IMR-90 (cell line): ENCODE results near the gene ZNF783. TPM values are rescaled to one million over a fixed set of nuclear protein-coding genes. Genes with fewer than 3 reads are reported as not detected.

ENCODE experiments used
- ATAC-seq: fragments of 200-7000 bp; cut with Tn5 transposase; 2 replicates; pipeline ENCODE4 v1.9.1; 2020; ENCODE audit warnings: low read depth, mild to moderate bottlenecking, moderate library complexity
- BruUV-seq: library from RNA; stranded (reverse); fragments of 400-500 nt; replicated peaks from 2 replicates; lab custom pipeline; 2021; lab: Mats Ljungman, UMichigan
- CTCF ChIA-PET: fragments of 300-600 bp; formaldehyde crosslinking; extraction: SDS; loops from one replicate; lab custom pipeline; 2021; ENCODE audit warnings: antibody characterized with exemption; lab: Yijun Ruan, JAX
- POLR2A ChIA-PET: fragments of 300-600 bp; sonication (Branson Sonifier 250); formaldehyde crosslinking; loops from one replicate; lab custom pipeline; 2022; ENCODE audit warnings: antibody characterized with exemption; ENCODE audit not compliant: unreplicated experiment; lab: Charles Lee
- DNase-seq: peaks from one replicate; pipeline ENCODE4 v3.0.0; 2013
- H2AFZ ChIP-seq: replicated peaks from 2 replicates; pipeline ENCODE3; 2013; ENCODE audit warnings: low read length, mild to moderate bottlenecking; ENCODE audit not compliant: poor library complexity
- H2AK5ac ChIP-seq: 2 replicates; pipeline ENCODE4 v1.6.1; 2013; ENCODE audit warnings: low read depth, low read length, inconsistent platforms
- H2AK9ac ChIP-seq: replicated peaks from 2 replicates; pipeline ENCODE3; 2013; ENCODE audit warnings: mild to moderate bottlenecking, low read depth, low read length, moderate library complexity; ENCODE audit not compliant: poor library complexity
- H2BK120ac ChIP-seq: 2 replicates; pipeline ENCODE4 v1.6.1; 2013; ENCODE audit warnings: low read depth, low read length, inconsistent platforms
- H2BK15ac ChIP-seq: 3 replicates; pipeline ENCODE4 v1.6.1; 2013; ENCODE audit warnings: low read depth, low read length, inconsistent platforms
- H2BK20ac ChIP-seq: 2 replicates; pipeline ENCODE4 v1.6.1; 2013; ENCODE audit warnings: low read depth, mild to moderate bottlenecking, inconsistent platforms, low read length, moderate library complexity
- H2BK5ac ChIP-seq: 2 replicates; pipeline ENCODE4 v1.6.1; 2013; ENCODE audit warnings: mild to moderate bottlenecking, low read depth, low read length, inconsistent platforms; ENCODE audit not compliant: poor library complexity, severe bottlenecking
- H3K14ac ChIP-seq: replicated peaks from 2 replicates; pipeline ENCODE4 v1.6.1; 2013; ENCODE audit warnings: low read depth, low read length, inconsistent platforms
- H3K18ac ChIP-seq: 2 replicates; pipeline ENCODE4 v1.6.1; 2013; ENCODE audit warnings: low read depth, low read length, control low read depth
- H3K23ac ChIP-seq: 2 replicates; pipeline ENCODE4 v1.6.1; 2013; ENCODE audit warnings: low read depth, low read length, inconsistent platforms
- H3K27ac ChIP-seq: 2 replicates; pipeline ENCODE4 v1.5.1; 2013; ENCODE audit warnings: mild to moderate bottlenecking, control low read depth, low read length; ENCODE audit not compliant: insufficient read depth
- H3K27me3 ChIP-seq: 2 replicates; pipeline ENCODE4 v1.6.1; 2013; ENCODE audit warnings: low read length; ENCODE audit not compliant: control insufficient read depth, insufficient read depth
- H3K36me3 ChIP-seq: 2 replicates; pipeline ENCODE4 v1.6.1; 2013; ENCODE audit warnings: low read length, mixed read lengths; ENCODE audit not compliant: control insufficient read depth, insufficient read depth
- H3K4ac ChIP-seq: 2 replicates; pipeline ENCODE4 v1.6.1; 2013; ENCODE audit warnings: low read depth, low read length, inconsistent platforms
- H3K4me1 ChIP-seq: 2 replicates; pipeline ENCODE4 v1.6.1; 2013; ENCODE audit warnings: low read length, mixed read lengths; ENCODE audit not compliant: control insufficient read depth, insufficient read depth
- H3K4me2 ChIP-seq: 2 replicates; pipeline ENCODE4 v1.6.1; 2013; ENCODE audit warnings: low read depth, mild to moderate bottlenecking, control low read depth, low read length, moderate library complexity
- H3K4me3 ChIP-seq: 2 replicates; pipeline ENCODE4 v1.5.1; 2013; ENCODE audit warnings: low read depth, mild to moderate bottlenecking, control low read depth, low read length, moderate library complexity; ENCODE audit not compliant: insufficient read depth
- H3K56ac ChIP-seq: 2 replicates; pipeline ENCODE4 v1.6.1; 2013; ENCODE audit warnings: low read length, inconsistent platforms; ENCODE audit not compliant: insufficient read depth; ENCODE audit errors: extremely low read depth
- H3K79me1 ChIP-seq, 2 experiments: 2 replicates each; pipeline ENCODE4 v1.6.1; 2013; ENCODE audit warnings: low read length in 2 of 2, inconsistent platforms in 1 of 2, low read depth in 1 of 2
- H3K9ac ChIP-seq: 2 replicates; pipeline ENCODE4 v1.6.1; 2013; ENCODE audit warnings: low read depth, low read length, control low read depth
- H3K9me1 ChIP-seq: 2 replicates; pipeline ENCODE4 v1.6.1; 2013; ENCODE audit warnings: low read length, inconsistent platforms; ENCODE audit not compliant: insufficient read depth
- H3K9me3 ChIP-seq: 2 replicates; pipeline ENCODE4 v1.6.1; 2013; ENCODE audit warnings: low read length; ENCODE audit not compliant: control insufficient read depth, insufficient read depth
- H4K20me1 ChIP-seq: 2 replicates; pipeline ENCODE4 v1.6.1; 2013; ENCODE audit warnings: low read length, inconsistent platforms; ENCODE audit not compliant: insufficient read depth
- H4K5ac ChIP-seq: 2 replicates; pipeline ENCODE4 v1.6.1; 2013; ENCODE audit warnings: mild to moderate bottlenecking, low read depth, low read length, control low read depth
- H4K8ac ChIP-seq, 2 experiments: 2 replicates each; pipeline ENCODE4 v1.6.1; 2013; ENCODE audit warnings: low read depth in 2 of 2, low read length in 2 of 2, control low read depth in 1 of 2, inconsistent platforms in 1 of 2
- H4K91ac ChIP-seq: 2 replicates; pipeline ENCODE4 v1.6.1; 2013; ENCODE audit warnings: low read depth, low read length, inconsistent platforms; ENCODE audit not compliant: insufficient read depth
- MAZ ChIP-seq: IDR thresholded peaks from 2 replicates; pipeline ENCODE4 v1.6.1; 2012; ENCODE audit warnings: low read depth, mild to moderate bottlenecking, low read length, improper control_type of control experiment, moderate library complexity, borderline replicate concordance
- POLR2A ChIP-seq: IDR thresholded peaks from 2 replicates; pipeline ENCODE4 v1.6.1; 2012; ENCODE audit warnings: mild to moderate bottlenecking, low read depth, low read length
- RAD21 ChIP-seq: IDR thresholded peaks from 2 replicates; pipeline ENCODE4 v1.6.1; 2012; ENCODE audit warnings: low read length, improper control_type of control experiment
- WGBS, 2 experiments: methylation state at CpG; one replicate each; pipeline versions ENCODE4 v1.1.5 to v1.1.7; 2013; ENCODE audit warnings: missing lambda C conversion rate in 2 of 2; ENCODE audit not compliant: insufficient read length in 1 of 2; ENCODE audit errors: extremely low coverage in 2 of 2; 5-methylcytosine and 5-hydroxymethylcytosine counted together
- dilution Hi-C: fragments of 300-500 bp; cut with HindIII; formaldehyde crosslinking; loops from one replicate; pipeline ENCODE4 v1.14.3; 2018; ENCODE audit warnings: low sequenced_read_pairs; ENCODE audit not compliant: unreplicated experiment
- in situ Hi-C: fragments of 300-500 bp; cut with MboI; formaldehyde crosslinking; loops from 3 replicates; pipeline ENCODE4 v1.14.3; 2019; ENCODE audit warnings: low sequenced_read_pairs, inconsistent platforms, mixed read lengths
- intact Hi-C: fragments of 100-400 bp; cut with micrococcal nuclease; formaldehyde crosslinking; loops from 2 replicates; pipeline ENCODE4 v1.10.0; 2022
- polyA plus RNA-seq, 3 experiments: library from polyadenylated mRNA; depleted of rRNA; stranded (reverse); fragments of >200 nt; gene quantifications; 2 replicates each; pipeline ENCODE4 v1.2.3, GENCODE V29; 2012; ENCODE audit warnings: low replicate concordance in 1 of 3
- total RNA-seq: library from RNA; depleted of rRNA; stranded (reverse); fragments of >200 nt; gene quantifications from 2 replicates; pipeline ENCODE4 v1.2.3, GENCODE V29; 2012
- TF ChIP-seq, protein P1 (sequence below): fragments of 150-350 bp; IDR thresholded peaks from 2 replicates; pipeline ENCODE4 v1.6.1; 2016; ENCODE audit warnings: low read depth, mild to moderate bottlenecking, low read length, moderate library complexity, borderline replicate concordance

The ZNF783 gene
- total and polyA plus RNA-seq, 2 of the 4 experiments (the other 2 are of a cell fraction): 2.3 to 7.2 TPM

DNA sequence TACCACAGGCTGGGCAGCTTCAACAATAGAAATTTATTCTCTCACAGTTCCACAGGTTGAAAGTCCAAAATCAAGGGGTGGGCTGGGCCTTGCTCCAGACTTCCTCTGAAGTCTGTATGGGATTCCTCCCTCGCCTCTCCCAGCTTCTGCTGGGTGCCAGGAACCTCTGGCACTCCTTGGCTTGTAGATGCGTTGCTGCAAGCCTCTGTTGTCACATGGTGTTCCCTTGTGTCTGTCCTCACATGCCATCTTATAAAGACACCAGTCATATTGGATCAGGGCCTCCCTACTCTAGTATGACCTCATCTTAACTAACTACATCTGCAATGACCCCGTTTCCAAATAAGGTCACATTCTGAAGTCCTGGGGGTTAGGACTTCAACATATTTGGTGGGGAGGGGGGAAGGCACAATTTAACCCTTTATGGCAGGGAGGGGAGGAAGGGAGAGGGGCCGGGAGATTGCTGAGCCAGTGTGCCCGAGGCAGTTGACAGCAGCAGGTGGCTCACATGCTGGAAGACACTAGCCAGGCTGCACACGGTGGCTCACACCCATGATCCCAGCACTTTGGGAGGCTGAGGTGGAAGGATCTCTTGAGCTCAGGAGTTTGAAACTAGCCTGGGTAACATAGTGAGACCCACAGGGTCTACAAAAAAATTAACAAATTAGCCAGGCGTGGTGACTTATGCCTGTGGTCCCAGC lies 47.8 kb upstream of the ZNF783 start:
- H4K8ac ChIP-seq: no peak overlapping the region
- CTCF ChIA-PET: no interaction called here
- 0 out of 2 replicates have a peak, but pooled peaks cover 6% of the 10 kb centered on the region for H3K9me1 ChIP-seq
- in situ Hi-C loops (no loop called here), dilution Hi-C loops (no loop called here), intact Hi-C loops (no loop called here)
- H3K4me2 ChIP-seq: no peak overlapping the region
- H2BK5ac ChIP-seq: no peak overlapping the region
- H3K9ac ChIP-seq: no peak overlapping the region
- H3K14ac ChIP-seq: no peak overlapping the region
- ATAC-seq: no peak
- H2BK15ac ChIP-seq: no peak overlapping the region
- no peak overlapping the region for H2BK20ac ChIP-seq
- POLR2A ChIA-PET: no interaction called here
- H3K4ac ChIP-seq: no peak overlapping the region
- H4K91ac ChIP-seq: no peak overlapping the region
- H2BK120ac ChIP-seq: no peak overlapping the region
- peaks cover 76% of the 10 kb centered on the region for H3K36me3 ChIP-seq
- no peak overlapping the region for H3K18ac ChIP-seq
- H3K4me1 ChIP-seq: peaks cover 2% of the 10 kb centered on the region; the same call in 1 of the 2 replicates
- no peak overlapping the region for H2AK9ac ChIP-seq
- no peaks in the 10 kb centered on the region; the same call in 1 of the 2 replicates for H4K20me1 ChIP-seq
- TF ChIP-seq POLR2A (no peak), RAD21 (no peak), MAZ (no peak)
- TF ChIP-seq, protein P1, sequence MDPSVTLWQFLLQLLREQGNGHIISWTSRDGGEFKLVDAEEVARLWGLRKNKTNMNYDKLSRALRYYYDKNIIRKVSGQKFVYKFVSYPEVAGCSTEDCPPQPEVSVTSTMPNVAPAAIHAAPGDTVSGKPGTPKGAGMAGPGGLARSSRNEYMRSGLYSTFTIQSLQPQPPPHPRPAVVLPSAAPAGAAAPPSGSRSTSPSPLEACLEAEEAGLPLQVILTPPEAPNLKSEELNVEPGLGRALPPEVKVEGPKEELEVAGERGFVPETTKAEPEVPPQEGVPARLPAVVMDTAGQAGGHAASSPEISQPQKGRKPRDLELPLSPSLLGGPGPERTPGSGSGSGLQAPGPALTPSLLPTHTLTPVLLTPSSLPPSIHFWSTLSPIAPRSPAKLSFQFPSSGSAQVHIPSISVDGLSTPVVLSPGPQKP: no peak
- DNase-seq: no peak
- no peak overlapping the region for H3K23ac ChIP-seq
- H3K27me3 ChIP-seq: no peaks in the 10 kb centered on the region
- H3K4me3 ChIP-seq: no peak overlapping the region
- H2AK5ac ChIP-seq: no peak overlapping the region
- H3K9me3 ChIP-seq: no peaks in the 10 kb centered on the region
- H3K27ac ChIP-seq: no peak overlapping the region
- H2AFZ ChIP-seq: no peak overlapping the region
- 89% methylated on average over 3 of the region's 7 CpGs; no CpG with 5 or more reads in 1 of the 2 experiments for WGBS, 2 experiments
- no peak overlapping the region for H4K5ac ChIP-seq
- H3K56ac ChIP-seq: no peak overlapping the region
- peaks cover 6 to 48% of the 10 kb centered on the region in 2 experiments; a peak in 3 of 4 replicates for H3K79me1 ChIP-seq
- no TSS peak for BruUV-seq
